A673 (cell line): ENCODE data around the gene TBC1D28.
"Not testable (repeated sequence)": the region's sequence is repeated elsewhere in the genome, so short reads cannot be mapped to it uniquely, and the experiment has no call there.

Source experiments
- CTCF ChIP-seq: fragments of 300-800, 200-600 bp; sonication (generic); conservative IDR thresholded peaks from 2 replicates; pipeline ENCODE4 v1.5.1; 2017; ENCODE audit warnings: low read depth, mild to moderate bottlenecking, antibody characterized with exemption, low read length, moderate library complexity, mixed read lengths
- EZH2 ChIP-seq: fragments of 200-600 bp; sonication (generic); IDR thresholded peaks from 2 replicates; pipeline ENCODE4 v1.6.1; 2017; ENCODE audit warnings: borderline replicate concordance, low read depth, mild to moderate bottlenecking, mixed read lengths, antibody characterized with exemption, low read length; ENCODE audit not compliant: poor library complexity, severe bottlenecking

- not testable (repeated sequence) for TF ChIP-seq CTCF, EZH2
These were observed 28.4 kb upstream of the TBC1D28 start for GRCh38 chr17:18672395-18673227.
